ENCODE data around the gene UBA1. TPM values are rescaled to one million over a fixed set of nuclear protein-coding genes. Genes with fewer than 3 reads are reported as not detected.

UBA1 gene
- total RNA-seq, 4 donors from 2014 or later = 114 to 203 (median 146) TPM

DNA sequence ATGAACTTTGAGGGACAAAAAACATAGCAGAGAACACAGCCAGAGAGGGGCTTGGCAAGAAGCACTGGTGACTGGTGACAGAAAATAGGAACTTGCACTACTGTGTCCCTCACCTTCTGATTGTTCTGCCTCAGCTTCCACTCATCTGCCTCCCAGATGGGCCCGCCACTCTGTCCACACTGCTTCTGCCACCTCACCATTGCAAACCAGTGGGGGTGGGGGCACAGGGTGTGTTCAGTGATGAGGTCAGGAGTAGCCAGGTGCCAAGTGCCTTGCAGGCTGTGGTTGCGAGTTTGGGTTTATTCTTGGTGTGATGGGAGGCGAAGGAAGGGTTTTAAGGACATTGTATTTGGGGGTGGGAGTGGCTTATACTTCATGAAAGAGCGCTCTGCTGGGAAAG is 9.1 kb upstream of the UBA1 start:
- Histone ChIP-seq H3K9me3 (no peaks in the 10 kb centered on the region), H3K27me3 (no peaks in the 10 kb centered on the region), H3K4me1 (no peaks in the 10 kb centered on the region), H3K27ac (no peak overlapping the region), H3K36me3 (peaks cover 0 to 60% (median 0%) of the 10 kb centered on the region in 3 donors), H3K4me3 (no peak overlapping the region)
- no peak for DNase-seq
- no peak for TF ChIP-seq POLR2A (IDR thresholded peaks at IDR 0.05)
- TF ChIP-seq, protein P1, sequence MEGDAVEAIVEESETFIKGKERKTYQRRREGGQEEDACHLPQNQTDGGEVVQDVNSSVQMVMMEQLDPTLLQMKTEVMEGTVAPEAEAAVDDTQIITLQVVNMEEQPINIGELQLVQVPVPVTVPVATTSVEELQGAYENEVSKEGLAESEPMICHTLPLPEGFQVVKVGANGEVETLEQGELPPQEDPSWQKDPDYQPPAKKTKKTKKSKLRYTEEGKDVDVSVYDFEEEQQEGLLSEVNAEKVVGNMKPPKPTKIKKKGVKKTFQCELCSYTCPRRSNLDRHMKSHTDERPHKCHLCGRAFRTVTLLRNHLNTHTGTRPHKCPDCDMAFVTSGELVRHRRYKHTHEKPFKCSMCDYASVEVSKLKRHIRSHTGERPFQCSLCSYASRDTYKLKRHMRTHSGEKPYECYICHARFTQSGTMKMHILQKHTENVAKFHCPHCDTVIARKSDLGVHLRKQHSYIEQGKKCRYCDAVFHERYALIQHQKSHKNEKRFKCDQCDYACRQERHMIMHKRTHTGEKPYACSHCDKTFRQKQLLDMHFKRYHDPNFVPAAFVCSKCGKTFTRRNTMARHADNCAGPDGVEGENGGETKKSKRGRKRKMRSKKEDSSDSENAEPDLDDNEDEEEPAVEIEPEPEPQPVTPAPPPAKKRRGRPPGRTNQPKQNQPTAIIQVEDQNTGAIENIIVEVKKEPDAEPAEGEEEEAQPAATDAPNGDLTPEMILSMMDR (IDR thresholded peaks at IDR 0.05) = no peak

DNA sequence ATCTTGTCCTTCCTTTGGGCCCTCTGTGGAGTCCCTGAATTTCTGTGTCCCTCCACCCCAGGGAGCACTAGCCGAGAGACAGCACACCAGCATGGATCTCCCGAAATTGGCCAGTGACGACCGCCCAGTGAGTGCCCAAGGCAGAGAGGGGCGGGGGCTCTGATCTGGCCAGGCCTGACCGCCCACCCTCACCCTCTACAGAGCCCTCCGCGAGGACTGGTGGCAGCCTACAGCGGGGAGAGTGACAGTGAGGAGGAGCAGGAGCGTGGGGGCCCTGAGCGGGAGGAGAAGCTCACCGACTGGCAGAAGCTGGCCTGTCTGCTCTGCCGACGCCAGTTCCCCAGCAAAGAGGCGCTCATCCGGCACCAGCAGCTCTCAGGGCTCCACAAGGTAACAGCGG is 8.4 kb upstream of the UBA1 start:
- no peaks in the 10 kb centered on the region for H3K4me1 ChIP-seq
- H3K36me3 ChIP-seq = peaks cover 0 to 53% (median 0%) of the 10 kb centered on the region in 3 donors
- no peaks in the 10 kb centered on the region for H3K27me3 ChIP-seq
- H3K9me3 ChIP-seq = no peaks in the 10 kb centered on the region
- TF ChIP-seq POLR2A (IDR thresholded peaks at IDR 0.05) = no peak
- TF ChIP-seq, protein P1 (IDR thresholded peaks at IDR 0.05) = no peak
- H3K27ac ChIP-seq = no peak overlapping the region
- no peak for DNase-seq
- no peak overlapping the region for H3K4me3 ChIP-seq

DNA sequence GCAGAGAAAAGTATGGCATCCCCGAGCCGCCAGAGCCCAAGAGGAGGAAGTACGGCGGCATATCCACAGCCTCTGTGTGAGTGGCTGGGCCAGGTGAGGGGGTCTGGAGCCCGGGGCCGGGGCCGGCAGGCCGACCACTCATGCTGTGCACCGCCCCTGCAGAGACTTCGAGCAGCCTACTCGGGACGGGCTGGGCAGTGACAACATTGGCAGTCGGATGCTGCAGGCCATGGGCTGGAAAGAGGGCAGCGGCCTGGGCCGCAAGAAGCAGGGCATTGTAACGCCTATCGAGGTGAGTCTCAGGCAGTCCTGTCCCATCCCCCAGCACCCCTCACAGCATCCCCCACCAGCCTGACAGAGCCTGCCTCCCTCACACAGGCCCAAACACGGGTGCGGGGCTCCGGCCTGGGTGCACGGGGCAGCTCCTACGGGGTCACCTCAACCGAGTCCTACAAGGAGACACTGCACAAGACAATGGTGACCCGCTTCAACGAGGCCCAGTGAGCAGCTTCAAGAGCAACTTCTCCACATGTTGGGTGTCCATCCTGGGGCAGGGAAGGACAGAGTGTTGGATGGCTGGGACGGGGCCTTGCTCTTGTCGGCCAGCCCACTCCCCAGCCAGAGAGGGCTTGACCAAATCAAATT is 7.4 kb upstream of the UBA1 start:
- H3K27ac ChIP-seq = no peak overlapping the region
- TF ChIP-seq, protein P1 (IDR thresholded peaks at IDR 0.05) = no peak
- no peak for TF ChIP-seq POLR2A (IDR thresholded peaks at IDR 0.05)
- DNase-seq = no peak
- no peaks in the 10 kb centered on the region for H3K27me3 ChIP-seq
- H3K36me3 ChIP-seq = peaks cover 0 to 43% (median 0%) of the 10 kb centered on the region in 3 donors
- no peaks in the 10 kb centered on the region for H3K9me3 ChIP-seq
- H3K4me1 ChIP-seq = no peaks in the 10 kb centered on the region
- no peak overlapping the region for H3K4me3 ChIP-seq

DNA sequence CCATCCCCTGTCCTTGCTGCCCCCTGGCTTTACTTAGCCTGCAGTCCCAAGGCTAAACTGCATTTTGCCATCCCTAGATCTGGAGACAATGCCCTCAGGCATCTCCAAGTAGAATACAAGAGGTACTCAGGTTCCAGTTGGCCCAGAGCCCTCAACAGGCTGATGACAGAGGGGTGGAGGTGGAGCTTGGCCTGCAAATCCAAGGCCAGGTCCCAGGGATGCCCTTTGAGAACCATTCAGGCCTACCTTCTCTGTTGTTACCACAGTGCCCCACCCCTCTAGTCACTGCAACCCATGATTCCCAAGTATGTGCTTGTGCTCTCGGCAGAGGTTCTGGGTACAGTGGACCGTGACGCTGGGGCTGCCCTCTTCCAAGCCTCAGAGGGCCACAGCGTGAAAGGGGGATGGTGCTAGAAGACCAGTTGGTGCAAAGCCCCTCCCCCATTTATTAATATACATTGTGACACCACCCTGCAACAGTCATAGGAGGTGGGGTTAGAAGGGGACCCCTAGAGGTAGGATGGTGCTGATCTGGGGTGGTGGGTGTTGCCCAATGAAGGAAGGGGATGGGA is 6.4 kb upstream of the UBA1 start:
- Histone ChIP-seq H3K9me3 (no peaks in the 10 kb centered on the region), H3K27me3 (no peaks in the 10 kb centered on the region), H3K36me3 (peaks cover 0 to 33% (median 0%) of the 10 kb centered on the region in 3 donors), H3K27ac (no peak overlapping the region), H3K4me1 (no peaks in the 10 kb centered on the region), H3K4me3 (no peak overlapping the region)
- no peak for DNase-seq
- TF ChIP-seq POLR2A (IDR thresholded peaks at IDR 0.05) = no peak
- TF ChIP-seq, protein P1 (IDR thresholded peaks at IDR 0.05) = no peak

DNA sequence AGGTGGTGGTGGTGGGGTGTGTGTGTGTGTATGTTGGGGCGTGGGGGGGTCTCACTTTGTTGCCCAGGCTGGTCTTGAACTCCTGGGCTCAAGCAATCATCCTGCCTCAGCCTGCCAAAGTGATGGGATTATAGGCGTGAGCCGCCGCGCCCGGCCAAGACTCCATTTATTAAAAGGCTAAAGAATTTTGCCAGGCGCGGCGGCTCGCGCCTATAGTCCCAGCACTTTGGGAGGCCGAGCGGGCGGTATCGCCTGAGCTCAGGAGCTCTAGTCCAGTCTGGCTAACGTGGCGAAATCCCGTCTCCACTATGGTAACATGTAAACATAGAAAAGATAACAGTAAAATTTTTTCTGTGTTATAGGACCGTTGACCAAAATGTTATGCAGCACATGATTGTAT is 3.7 kb upstream of the UBA1 start:
- Histone ChIP-seq H3K27me3 (no peaks in the 10 kb centered on the region), H3K4me3 (no peak overlapping the region), H3K27ac (no peak overlapping the region), H3K9me3 (no peaks in the 10 kb centered on the region), H3K4me1 (peaks cover 0 to 6% (median 2%) of the 10 kb centered on the region in 4 donors), H3K36me3 (peaks cover 0 to 16% (median 0%) of the 10 kb centered on the region in 3 donors)
- no peak for DNase-seq
- TF ChIP-seq POLR2A (IDR thresholded peaks at IDR 0.05) = no peak
- TF ChIP-seq, protein P1 (IDR thresholded peaks at IDR 0.05) = no peak
